ENCODE data around the gene PRKCB.

GRCh38 chr16:23929856-23930255 lies 94.1 kb downstream of the PRKCB start:
- TF ChIP-seq POLR2AphosphoS5 (IDR thresholded peaks at IDR 0.05; ENCODE audit: low read depth, low read length), result no peak
- TF ChIP-seq POLR2A (IDR thresholded peaks at IDR 0.05; ENCODE audit: low read depth, low read length), result no peak
